GM18861 (cell line): ENCODE measurements around the gene PCDHA7.
"Not testable (repeated sequence)": the region's sequence is repeated elsewhere in the genome, so short reads cannot be mapped to it uniquely, and the experiment has no call there.

ENCODE experiments used
- ATAC-seq: cut with Tn5 transposase; IDR thresholded peaks from one replicate; pipeline ENCODE4 v1.9.1; 2021; ENCODE audit not compliant: unreplicated experiment

PCDHA7 gene, protein sequence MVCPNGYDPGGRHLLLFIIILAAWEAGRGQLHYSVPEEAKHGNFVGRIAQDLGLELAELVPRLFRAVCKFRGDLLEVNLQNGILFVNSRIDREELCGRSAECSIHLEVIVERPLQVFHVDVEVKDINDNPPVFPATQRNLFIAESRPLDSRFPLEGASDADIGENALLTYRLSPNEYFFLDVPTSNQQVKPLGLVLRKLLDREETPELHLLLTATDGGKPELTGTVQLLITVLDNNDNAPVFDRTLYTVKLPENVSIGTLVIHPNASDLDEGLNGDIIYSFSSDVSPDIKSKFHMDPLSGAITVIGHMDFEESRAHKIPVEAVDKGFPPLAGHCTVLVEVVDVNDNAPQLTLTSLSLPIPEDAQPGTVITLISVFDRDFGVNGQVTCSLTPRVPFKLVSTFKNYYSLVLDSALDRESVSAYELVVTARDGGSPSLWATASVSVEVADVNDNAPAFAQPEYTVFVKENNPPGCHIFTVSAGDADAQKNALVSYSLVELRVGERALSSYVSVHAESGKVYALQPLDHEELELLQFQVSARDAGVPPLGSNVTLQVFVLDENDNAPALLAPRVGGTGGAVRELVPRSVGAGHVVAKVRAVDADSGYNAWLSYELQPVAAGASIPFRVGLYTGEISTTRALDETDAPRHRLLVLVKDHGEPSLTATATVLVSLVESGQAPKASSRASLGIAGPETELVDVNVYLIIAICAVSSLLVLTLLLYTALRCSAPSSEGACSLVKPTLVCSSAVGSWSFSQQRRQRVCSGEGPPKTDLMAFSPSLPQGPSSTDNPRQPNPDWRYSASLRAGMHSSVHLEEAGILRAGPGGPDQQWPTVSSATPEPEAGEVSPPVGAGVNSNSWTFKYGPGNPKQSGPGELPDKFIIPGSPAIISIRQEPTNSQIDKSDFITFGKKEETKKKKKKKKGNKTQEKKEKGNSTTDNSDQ

DNA sequence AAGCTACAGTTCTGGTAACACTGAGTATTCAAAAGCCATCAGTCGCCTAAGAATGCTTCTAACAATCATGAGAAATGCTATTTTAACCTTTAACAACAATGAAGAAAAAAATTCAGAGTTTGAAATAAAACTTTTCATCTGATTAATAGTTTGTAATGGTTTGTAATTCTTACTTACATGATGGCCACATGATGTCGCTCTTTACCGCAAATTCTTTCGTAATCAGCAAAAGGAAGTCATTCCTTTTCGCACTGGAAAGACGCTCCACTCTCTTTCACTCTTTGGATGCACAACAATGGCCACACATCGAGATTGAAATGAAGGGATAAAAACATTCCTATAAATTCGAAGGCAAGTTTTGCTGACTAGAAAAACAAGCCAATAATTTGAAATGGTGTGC, at the start of gene PCDHA7:
Gene PCDHA7, plus strand, starts transcription at position 277 of the 400 bp plus-strand sequence. Its CDS starts 115 bp downstream, at position 392.
- no peak for ATAC-seq

DNA sequence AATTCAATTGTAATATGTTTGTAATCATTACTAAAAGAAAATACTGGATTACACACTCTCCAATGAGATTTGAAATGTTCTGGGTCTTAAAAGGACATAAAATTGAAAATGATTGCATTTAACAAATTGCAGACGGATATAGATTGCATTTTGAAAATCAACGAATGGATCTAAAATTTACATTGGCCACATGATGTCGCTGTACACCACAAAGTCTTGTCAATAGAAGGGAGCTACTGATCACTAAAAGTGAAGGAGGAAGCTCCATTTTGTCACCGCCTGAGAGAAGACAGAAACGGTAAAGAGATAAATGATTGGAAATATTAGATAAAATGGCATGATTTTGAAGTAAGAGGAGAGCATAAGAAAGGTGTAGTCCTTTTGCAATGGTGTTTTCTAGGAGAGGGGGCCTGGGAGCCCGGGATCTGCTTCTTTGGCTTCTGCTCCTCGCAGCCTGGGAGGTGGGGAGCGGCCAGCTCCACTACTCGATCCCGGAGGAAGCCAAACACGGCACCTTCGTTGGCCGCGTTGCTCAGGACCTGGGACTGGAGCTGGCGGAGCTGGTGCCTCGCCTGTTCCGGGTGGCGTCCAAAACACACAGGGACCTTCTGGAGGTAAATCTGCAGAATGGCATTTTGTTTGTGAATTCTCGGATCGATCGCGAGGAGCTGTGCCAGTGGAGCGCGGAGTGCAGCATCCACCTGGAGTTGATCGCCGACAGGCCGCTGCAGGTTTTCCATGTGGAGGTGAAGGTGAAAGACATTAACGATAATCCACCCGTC, 48.0 kb upstream of the PCDHA7 start, which contains the start of gene PCDHA1:
Gene PCDHA1, plus strand, starts transcription at position 236 of the 782 bp plus-strand sequence.
- ATAC-seq = no peak

DNA sequence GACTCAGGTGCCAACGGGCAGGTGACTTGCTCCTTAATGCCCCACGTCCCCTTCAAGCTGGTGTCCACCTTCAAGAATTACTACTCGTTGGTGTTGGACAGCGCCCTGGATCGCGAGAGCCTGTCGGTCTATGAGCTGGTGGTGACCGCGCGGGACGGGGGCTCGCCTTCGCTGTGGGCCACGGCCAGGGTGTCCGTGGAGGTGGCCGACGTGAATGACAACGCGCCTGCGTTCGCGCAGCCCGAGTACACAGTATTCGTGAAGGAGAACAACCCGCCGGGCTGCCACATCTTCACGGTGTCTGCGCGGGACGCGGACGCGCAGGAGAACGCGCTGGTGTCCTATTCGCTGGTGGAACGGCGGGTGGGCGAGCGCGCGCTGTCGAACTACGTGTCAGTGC, 46.6 kb upstream of the PCDHA7 start:
- not testable (repeated sequence) for ATAC-seq

DNA sequence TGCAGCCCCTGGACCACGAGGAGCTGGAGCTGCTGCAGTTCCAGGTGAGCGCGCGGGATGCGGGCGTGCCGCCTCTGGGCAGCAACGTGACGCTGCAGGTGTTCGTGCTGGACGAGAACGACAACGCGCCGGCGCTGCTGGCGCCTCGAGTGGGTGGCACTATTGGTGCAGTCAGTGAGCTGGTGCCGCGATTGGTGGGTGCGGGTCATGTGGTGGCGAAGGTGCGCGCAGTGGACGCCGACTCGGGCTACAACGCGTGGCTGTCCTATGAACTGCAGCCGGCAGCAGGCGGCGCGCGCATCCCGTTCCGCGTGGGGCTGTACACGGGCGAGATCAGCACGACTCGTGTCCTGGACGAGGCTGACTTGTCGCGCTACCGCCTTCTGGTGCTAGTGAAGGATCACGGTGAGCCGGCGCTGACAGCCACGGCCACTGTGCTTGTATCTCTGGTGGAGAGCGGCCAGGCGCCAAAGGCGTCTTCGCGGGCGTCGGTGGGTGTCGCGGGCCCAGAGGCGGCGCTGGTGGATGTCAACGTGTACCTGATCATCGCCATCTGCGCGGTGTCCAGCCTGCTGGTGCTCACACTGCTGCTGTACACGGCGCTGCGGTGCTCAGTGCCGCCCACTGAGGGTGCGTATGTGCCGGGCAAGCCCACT, 46.1 kb upstream of the PCDHA7 start:
- ATAC-seq = not testable (repeated sequence)

DNA sequence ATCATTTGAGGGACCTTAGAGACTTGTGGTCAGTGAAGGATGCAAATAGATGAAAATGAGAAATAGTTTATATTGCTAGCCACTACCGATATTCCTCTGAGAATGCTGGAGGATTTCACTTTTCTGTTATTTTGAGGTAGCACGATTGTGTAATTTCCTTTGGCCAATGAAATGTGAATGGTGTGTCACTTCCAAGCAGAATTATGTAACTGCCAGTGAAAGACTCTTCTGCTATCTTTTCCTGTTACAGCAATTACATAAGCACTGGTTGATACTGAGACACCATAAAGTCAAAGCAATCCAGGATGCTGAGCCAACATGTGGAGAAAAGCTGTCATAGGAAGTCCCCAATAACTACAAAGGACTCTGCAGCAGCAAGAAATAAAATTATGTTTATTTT, 43.0 kb upstream of the PCDHA7 start:
- ATAC-seq = no peak

DNA sequence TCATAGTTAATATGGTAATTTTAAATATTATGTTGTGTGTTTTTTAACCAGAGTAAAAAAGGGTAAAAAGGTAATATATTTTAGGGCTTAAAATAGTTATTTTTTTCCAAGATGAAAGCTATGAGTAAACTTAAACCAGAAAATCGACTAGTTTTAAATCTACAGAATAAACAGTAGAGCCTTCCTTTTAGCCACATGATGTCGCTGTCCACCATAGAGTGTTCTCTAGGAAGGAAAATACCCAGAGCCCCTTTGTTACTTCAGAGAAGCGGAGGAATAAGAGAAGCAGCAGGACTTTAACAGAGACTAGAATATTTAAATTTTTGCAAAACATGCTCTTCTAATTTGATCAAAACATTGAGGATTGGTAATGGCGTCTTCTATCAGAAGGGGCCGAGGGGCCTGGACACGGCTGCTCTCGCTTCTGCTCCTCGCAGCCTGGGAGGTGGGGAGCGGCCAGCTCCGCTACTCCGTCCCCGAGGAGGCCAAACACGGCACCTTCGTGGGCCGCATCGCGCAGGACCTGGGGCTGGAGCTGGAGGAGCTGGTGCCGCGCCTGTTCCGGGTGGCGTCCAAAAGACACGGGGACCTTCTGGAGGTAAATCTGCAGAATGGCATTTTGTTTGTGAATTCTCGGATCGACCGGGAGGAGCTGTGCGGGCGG, 39.3 kb upstream of the PCDHA7 start, which contains the start of gene PCDHA2:
Gene PCDHA2, plus strand, starts transcription at position 258 of the 664 bp plus-strand sequence.
- no peak for ATAC-seq

DNA sequence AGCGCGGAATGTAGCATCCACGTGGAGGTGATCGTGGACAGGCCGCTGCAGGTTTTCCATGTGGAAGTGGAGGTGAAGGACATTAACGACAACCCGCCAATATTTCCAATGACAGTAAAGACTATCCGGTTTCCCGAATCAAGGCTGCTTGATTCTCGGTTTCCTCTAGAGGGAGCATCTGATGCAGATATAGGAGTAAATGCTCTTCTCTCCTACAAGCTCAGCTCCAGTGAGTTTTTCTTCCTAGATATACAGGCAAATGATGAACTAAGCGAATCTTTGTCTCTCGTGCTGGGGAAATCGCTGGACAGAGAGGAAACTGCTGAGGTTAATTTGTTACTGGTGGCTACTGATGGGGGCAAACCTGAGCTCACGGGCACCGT, 38.8 kb upstream of the PCDHA7 start:
- ATAC-seq = no peak

DNA sequence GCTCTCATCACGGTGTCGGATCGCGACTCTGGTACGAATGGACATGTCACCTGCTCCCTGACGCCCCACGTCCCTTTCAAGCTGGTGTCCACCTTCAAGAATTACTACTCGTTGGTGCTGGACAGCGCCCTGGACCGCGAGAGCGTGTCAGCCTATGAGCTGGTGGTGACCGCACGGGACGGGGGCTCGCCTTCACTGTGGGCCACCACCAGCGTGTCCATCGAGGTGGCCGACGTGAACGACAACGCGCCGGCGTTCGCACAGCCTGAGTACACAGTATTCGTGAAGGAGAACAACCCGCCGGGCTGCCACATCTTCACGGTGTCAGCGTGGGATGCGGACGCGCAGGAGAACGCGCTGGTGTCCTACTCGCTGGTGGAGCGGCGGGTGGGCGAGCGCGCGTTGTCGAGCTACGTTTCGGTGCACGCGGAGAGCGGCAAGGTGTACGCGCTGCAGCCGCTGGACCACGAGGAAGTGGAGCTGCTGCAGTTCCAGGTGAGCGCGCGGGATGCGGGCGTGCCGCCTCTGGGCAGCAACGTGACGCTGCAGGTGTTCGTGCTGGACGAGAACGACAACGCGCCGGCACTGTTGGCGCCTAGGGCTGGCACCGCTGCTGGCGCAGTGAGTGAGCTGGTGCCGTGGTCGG, 37.9 kb upstream of the PCDHA7 start:
- not testable (repeated sequence) for ATAC-seq

DNA sequence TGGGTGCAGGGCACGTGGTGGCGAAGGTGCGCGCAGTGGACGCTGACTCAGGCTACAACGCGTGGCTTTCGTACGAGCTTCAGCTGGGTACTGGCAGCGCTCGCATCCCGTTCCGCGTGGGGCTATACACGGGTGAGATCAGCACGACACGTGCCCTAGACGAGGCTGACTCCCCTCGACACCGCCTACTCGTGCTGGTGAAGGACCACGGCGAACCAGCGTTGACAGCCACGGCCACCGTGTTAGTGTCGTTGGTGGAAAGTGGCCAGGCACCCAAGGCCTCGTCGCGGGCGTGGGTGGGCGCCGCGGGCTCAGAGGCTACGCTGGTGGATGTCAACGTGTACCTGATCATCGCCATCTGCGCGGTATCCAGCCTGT, 37.4 kb upstream of the PCDHA7 start:
- ATAC-seq = no peak

DNA sequence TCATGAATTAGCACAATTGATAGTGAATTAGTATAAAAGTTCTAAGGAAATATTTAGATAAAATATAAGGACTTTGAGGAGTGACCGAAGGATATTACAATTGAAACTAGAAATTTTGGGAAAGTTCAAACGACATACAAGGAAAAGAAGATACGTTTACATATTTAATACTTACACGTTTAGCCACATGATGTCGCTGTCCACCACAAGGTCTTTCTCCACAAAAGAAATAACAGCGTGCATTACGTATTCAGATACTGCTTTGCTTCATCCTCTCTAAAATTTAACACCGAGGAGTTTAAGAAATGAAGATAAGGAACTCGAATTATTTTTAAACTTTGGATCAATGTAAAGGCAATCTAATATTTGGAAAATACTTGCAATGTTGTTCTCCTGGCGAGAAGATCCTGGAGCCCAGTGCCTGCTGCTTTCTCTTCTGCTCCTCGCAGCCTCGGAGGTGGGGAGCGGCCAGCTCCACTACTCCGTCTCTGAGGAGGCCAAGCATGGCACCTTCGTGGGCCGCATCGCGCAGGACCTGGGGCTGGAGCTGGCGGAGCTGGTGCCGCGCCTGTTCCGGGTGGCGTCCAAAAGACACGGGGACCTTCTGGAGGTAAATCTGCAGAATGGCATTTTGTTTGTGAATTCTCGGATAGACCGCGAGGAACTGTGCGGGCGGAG, 33.1 kb upstream of the PCDHA7 start, which contains the start of gene PCDHA3:
Gene PCDHA3, plus strand, starts transcription at position 242 of the 678 bp plus-strand sequence.
- no peak for ATAC-seq

DNA sequence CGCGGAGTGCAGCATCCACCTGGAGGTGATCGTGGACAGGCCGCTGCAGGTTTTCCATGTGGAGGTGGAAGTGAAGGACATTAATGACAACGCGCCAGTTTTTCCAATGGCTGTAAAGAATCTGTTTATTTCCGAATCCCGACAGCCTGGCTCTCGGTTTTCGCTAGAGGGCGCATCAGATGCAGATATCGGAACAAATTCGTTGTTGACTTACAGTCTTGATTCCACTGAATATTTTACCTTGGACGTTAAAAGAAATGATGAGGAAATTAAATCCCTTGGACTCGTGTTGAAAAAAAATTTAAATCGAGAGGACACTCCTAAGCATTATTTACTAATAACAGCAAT, 32.6 kb upstream of the PCDHA7 start:
- ATAC-seq = no peak

DNA sequence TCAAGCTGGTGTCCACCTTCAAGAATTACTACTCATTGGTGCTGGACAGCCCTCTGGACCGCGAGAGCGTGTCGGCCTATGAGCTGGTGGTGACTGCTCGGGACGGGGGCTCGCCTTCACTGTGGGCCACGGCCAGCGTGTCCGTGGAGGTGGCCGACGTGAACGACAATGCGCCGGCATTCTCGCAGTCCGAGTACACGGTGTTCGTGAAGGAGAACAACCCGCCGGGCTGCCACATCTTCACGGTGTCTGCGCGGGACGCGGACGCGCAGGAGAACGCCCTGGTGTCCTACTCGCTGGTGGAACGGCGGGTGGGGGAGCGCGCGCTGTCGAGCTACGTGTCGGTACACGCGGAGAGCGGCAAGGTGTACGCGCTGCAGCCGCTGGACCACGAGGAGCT, 31.7 kb upstream of the PCDHA7 start:
- not testable (repeated sequence) for ATAC-seq

DNA sequence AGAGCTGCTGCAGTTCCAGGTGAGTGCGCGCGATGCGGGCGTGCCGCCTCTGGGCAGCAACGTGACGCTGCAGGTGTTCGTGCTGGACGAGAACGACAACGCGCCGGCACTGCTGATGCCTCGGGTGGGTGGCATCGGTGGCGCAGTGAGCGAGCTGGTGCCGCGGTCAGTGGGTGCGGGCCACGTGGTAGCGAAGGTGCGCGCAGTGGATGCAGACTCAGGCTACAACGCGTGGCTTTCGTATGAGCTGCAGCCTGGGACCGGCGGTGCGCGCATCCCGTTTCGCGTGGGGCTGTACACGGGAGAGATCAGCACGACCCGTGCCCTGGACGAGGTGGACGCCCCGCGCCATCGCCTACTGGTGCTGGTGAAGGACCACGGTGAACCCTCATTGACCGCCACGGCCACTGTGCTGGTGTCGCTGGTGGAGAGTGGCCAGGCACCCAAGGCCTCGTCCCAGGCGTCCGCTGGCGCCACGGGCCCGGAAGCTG, 31.2 kb upstream of the PCDHA7 start:
- no peak for ATAC-seq

DNA sequence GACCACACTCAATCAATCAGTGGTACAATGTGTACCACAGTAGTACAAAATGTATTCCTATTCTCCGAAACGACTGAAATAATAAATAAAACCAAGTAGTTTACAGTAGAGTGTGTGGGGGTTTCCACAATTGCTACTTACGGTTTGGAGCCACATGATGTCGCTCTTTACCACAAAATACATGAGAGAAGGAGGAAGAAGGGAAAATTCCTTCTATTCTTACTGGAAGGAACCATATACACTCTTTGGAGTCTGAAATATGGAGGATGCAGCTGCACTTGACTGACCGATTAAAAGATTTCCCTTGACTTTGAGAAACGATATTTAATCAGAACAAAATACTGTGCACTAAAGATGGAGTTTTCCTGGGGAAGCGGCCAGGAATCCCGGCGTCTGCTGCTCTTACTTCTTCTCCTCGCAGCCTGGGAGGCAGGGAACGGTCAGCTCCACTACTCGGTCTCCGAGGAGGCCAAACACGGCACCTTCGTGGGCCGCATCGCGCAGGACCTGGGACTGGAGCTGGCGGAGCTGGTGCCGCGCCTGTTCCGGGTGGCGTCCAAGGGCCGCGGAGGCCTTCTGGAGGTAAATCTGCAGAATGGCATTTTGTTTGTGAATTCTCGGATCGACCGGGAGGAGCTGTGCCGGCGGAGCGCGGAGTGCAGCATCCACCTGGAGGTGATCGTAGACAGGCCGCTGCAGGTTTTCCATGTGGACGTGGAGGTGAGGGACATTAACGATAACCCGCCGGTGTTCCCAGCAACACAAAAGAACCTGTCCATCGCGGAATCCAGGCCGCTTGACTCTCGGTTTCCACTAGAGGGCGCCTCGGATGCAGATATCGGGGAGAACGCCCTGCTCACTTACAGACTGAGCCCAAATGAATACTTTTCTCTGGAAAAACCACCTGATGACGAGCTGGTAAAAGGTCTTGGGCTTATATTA, 27.0 kb upstream of the PCDHA7 start, which contains the start of gene PCDHA4:
Gene PCDHA4, plus strand, starts transcription at position 235 of the 942 bp plus-strand sequence.
- ATAC-seq = no peak

DNA sequence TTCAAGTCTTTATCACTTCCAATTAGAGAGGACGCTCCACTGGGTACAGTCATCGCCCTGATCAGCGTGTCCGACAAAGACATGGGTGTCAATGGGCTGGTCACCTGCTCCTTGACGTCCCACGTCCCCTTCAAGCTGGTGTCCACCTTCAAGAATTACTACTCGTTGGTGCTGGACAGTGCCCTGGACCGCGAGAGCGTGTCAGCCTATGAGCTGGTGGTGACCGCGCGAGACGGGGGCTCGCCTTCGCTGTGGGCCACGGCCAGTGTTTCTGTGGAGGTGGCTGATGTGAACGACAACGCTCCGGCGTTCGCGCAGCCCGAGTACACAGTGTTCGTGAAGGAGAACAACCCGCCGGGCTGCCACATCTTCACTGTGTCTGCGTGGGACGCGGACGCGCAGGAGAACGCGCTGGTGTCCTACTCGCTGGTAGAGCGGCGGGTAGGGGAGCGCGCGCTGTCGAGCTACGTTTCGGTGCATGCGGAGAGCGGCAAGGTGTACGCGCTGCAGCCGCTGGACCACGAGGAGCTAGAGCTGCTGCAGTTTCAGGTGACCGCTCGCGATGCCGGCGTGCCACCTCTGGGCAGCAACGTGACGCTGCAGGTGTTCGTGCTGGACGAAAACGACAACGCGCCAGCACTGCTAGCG, 25.7 kb upstream of the PCDHA7 start:
- not testable (repeated sequence) for ATAC-seq

DNA sequence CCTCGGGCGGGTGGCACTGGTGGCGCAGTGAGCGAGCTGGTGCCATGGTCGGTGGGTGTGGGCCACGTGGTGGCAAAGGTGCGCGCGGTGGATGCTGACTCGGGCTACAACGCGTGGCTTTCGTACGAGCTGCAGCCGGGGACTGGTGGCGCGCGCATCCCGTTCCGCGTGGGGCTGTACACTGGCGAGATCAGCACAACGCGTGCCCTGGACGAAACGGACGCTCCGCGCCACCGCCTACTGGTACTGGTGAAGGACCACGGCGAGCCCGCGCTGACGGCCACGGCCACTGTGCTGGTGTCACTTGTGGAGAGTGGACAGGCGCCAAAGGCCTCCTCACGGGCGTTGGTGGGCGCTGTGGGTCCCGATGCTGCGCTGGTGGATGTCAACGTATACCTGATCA, 25.2 kb upstream of the PCDHA7 start:
- no peak for ATAC-seq
